Measurements from ENCODE around the gene WDR46. TPM values are rescaled to one million over a fixed set of nuclear protein-coding genes. Genes with fewer than 3 reads are reported as not detected.
A peak's percentile ranks its signal among the peaks of the same experiment; 100 is the strongest.

Gene WDR46
- total RNA-seq, 4 donors from 2014 or later: 25.0 to 87.2 (median 55.8) TPM

DNA sequence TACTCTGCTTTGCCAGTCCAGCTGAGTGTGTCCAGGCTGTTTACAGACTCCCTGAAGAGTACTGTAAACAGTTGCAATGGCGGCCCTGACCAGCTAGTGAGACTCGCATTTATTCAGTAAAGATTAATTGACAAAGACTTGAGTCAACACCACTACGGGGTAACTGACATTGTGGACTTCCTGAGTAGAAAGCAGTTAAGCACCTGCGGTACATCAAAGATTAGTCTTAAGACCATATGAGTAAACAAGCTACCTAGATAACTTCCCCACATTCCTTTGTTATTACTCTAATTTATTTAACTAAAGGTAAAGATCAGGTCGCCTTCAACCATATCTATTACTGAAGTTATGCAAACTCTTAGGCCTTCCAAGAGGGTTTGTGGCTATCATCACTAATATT, 30.0 kb downstream of the WDR46 start:
- H3K4me3 ChIP-seq: no peak overlapping the region
- H3K36me3 ChIP-seq: peaks cover 0 to 10% (median 0%) of the 10 kb centered on the region in 4 donors
- in situ Hi-C loops (cut with MboI; ENCODE audit: low pct_ligation_motif_present in 1 of 4, low pct_unique_long_range_greater_than_20kb in 1 of 4, low sequenced_read_pairs in 3 of 4): no loop called here

DNA sequence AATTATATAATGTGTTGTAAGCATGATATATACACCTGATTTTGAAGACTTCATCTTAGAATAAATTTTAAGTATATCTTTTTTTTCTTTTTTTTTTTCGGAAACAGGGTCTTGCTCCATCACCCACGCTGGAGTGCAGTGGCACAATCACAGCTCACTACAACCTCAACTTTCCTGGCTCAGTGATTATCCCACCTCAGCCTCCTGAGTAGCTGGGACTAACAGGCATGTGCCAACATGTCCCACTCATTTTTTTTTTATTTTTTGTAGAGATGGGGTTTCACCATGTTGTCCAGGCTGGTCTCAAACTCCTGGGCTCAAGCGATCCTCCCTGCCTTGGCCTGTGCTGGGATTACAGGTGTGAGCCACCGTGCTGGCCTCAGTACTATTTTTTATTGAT, 34.4 kb downstream of the WDR46 start:
- intact Hi-C loops (cut with DNase I; ENCODE audit: low total_unique reads): no loop called here
- TF ChIP-seq EP300 (IDR thresholded peaks at IDR 0.05; ENCODE audit: low read depth): no peak
- TF ChIP-seq POLR2A (IDR thresholded peaks at IDR 0.05): no peak
- no peak overlapping the region for H3K27ac ChIP-seq
- peaks cover 8 to 12% (median 11%) of the 10 kb centered on the region in 4 donors for H3K4me1 ChIP-seq
- no peak for DNase-seq
- 94 to 96% methylated on average over 4 of the region's 4 CpGs for WGBS, 2 donors (ENCODE audit: low coverage in 1 of 2)
- in situ Hi-C loops (cut with MboI; ENCODE audit: low pct_ligation_motif_present in 1 of 4, low pct_unique_long_range_greater_than_20kb in 1 of 4, low sequenced_read_pairs in 3 of 4): no loop called here
- no peaks in the 10 kb centered on the region for H3K9me3 ChIP-seq
- no peaks in the 10 kb centered on the region for H3K36me3 ChIP-seq
- no peaks in the 10 kb centered on the region for H3K27me3 ChIP-seq
- no peak overlapping the region for H3K4me3 ChIP-seq

More for the DNA sequence above, 30.0 kb downstream of the WDR46 start:
- WGBS, 2 donors (ENCODE audit: low coverage in 1 of 2): 67 to 90% methylated on average over 1 to 5 of the region's 5 CpGs
- TF ChIP-seq POLR2A (IDR thresholded peaks at IDR 0.05): no peak
- no peak for TF ChIP-seq EP300 (IDR thresholded peaks at IDR 0.05; ENCODE audit: low read depth)
- TF ChIP-seq, protein P1, sequence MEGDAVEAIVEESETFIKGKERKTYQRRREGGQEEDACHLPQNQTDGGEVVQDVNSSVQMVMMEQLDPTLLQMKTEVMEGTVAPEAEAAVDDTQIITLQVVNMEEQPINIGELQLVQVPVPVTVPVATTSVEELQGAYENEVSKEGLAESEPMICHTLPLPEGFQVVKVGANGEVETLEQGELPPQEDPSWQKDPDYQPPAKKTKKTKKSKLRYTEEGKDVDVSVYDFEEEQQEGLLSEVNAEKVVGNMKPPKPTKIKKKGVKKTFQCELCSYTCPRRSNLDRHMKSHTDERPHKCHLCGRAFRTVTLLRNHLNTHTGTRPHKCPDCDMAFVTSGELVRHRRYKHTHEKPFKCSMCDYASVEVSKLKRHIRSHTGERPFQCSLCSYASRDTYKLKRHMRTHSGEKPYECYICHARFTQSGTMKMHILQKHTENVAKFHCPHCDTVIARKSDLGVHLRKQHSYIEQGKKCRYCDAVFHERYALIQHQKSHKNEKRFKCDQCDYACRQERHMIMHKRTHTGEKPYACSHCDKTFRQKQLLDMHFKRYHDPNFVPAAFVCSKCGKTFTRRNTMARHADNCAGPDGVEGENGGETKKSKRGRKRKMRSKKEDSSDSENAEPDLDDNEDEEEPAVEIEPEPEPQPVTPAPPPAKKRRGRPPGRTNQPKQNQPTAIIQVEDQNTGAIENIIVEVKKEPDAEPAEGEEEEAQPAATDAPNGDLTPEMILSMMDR (IDR thresholded peaks at IDR 0.05): no peak
- no peak for TF ChIP-seq POLR2AphosphoS5 (IDR thresholded peaks at IDR 0.05)
- H3K27ac ChIP-seq: no peak overlapping the region
- no peaks in the 10 kb centered on the region for H3K4me1 ChIP-seq
- no peaks in the 10 kb centered on the region for H3K9me3 ChIP-seq
- no peak for DNase-seq
- H3K27me3 ChIP-seq: no peaks in the 10 kb centered on the region
- intact Hi-C loops (cut with DNase I; ENCODE audit: low total_unique reads): no loop called here

DNA sequence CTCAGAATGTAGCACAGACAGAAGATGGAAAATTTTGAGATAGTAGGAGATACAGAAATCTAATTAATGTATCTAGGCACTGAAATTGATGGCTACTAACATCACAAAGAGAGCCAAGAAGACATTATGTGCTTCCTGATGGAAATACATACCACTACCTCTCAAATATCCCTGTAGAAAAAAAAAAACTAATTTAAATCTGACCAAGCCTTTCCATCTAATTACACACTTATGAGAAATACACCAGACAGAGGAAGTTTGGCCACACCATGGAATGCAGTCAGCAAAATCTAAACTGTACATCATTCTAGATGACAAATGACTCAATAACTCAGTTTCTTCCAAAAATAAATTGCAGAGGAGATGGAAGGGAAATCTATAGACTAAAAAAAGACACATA, 36.3 kb downstream of the WDR46 start:
- no peak overlapping the region for H3K4me3 ChIP-seq
- DNase-seq: no peak
- H3K36me3 ChIP-seq: no peaks in the 10 kb centered on the region
- in situ Hi-C loops (cut with MboI; ENCODE audit: low pct_ligation_motif_present in 1 of 4, low pct_unique_long_range_greater_than_20kb in 1 of 4, low sequenced_read_pairs in 3 of 4) (no loop called here), intact Hi-C loops (cut with DNase I; ENCODE audit: low total_unique reads) (no loop called here)
- H3K27ac ChIP-seq: no peak overlapping the region
- TF ChIP-seq, protein P1 (IDR thresholded peaks at IDR 0.05): no peak
- TF ChIP-seq POLR2A (IDR thresholded peaks at IDR 0.05) (no peak), POLR2AphosphoS5 (IDR thresholded peaks at IDR 0.05) (no peak), EP300 (IDR thresholded peaks at IDR 0.05; ENCODE audit: low read depth) (no peak)
- no peaks in the 10 kb centered on the region for H3K27me3 ChIP-seq
- no peaks in the 10 kb centered on the region for H3K9me3 ChIP-seq
- peaks cover 12 to 25% (median 24%) of the 10 kb centered on the region in 4 donors for H3K4me1 ChIP-seq

DNA sequence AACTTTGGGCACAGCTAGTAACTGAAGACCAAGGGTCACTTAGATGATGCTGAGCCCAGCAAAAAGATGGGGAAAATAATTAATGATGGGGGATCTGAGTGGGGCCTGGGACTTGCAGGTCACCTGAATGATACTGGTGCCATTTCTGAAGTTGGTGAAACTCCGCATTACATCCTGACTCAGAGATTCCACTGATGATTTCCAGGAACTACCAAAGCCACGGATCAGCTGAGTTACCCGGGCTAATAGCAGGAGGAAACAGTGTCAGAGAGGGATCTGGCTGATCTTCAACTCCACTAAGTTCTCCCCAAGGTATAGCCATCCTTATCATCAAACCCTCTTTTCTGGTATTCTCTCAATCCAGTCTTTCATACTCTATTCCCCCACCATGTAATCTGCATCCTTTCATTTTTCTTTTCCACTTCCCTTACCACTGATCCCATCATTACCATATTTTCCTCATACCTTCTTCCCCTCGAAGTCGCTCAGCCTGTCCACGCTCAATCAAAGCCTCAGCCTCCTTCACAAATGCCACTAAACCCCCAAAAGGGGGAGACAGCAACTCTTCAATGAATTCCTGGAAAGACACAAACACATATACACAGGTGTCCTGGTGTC, 37.5 kb downstream of the WDR46 start:
- in situ Hi-C loops (cut with MboI; ENCODE audit: low pct_ligation_motif_present in 1 of 4, low pct_unique_long_range_greater_than_20kb in 1 of 4, low sequenced_read_pairs in 3 of 4): no loop called here
- Histone ChIP-seq H3K4me1 (peaks cover 12 to 27% (median 24%) of the 10 kb centered on the region in 4 donors), H3K27me3 (no peaks in the 10 kb centered on the region), H3K9me3 (no peaks in the 10 kb centered on the region), H3K36me3 (no peaks in the 10 kb centered on the region), H3K4me3 (no peak overlapping the region), H3K27ac (no peak overlapping the region)
- WGBS, 2 donors (ENCODE audit: low coverage in 1 of 2): 81 to 90% methylated on average over 6 of the region's 6 CpGs
- TF ChIP-seq, protein P1 (IDR thresholded peaks at IDR 0.05): no peak
- TF ChIP-seq POLR2AphosphoS5 (IDR thresholded peaks at IDR 0.05): no peak
- no peak for TF ChIP-seq EP300 (IDR thresholded peaks at IDR 0.05; ENCODE audit: low read depth)
- TF ChIP-seq POLR2A (IDR thresholded peaks at IDR 0.05): no peak
- intact Hi-C loops (cut with DNase I; ENCODE audit: low total_unique reads): no loop called here
- no peak for DNase-seq

DNA sequence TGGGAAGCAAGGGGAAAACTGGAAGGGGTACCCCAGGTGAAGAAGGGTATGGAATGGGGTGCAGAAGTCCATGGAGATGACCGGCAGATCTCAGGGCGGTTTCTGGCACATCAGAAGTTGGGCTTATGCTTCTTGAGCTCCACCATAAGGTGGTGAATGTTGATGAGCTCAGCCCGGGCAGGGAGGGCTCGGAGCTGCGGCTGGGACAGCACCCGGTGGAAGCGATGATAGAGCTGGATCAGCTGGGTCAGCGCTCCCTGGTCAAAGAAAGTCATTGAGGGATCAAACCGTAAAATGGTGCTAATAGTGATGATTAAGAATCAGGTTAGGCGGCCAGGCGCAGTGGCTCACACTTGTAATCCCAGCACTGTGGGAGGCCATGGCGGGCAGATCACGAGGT, 38.3 kb downstream of the WDR46 start:
- Histone ChIP-seq H3K4me1 (peaks cover 12 to 27% (median 24%) of the 10 kb centered on the region in 4 donors), H3K36me3 (no peaks in the 10 kb centered on the region), H3K27me3 (no peaks in the 10 kb centered on the region), H3K4me3 (no peak overlapping the region), H3K9me3 (no peaks in the 10 kb centered on the region), H3K27ac (peak overlapping the region in 2 of 4 donors; percentile 92 to 93)
- intact Hi-C loops (cut with DNase I; ENCODE audit: low total_unique reads): no loop called here
- no peak for DNase-seq
- no peak for TF ChIP-seq POLR2A (IDR thresholded peaks at IDR 0.05)
- TF ChIP-seq, protein P1 (IDR thresholded peaks at IDR 0.05): no peak
- no peak for TF ChIP-seq EP300 (IDR thresholded peaks at IDR 0.05; ENCODE audit: low read depth)
- TF ChIP-seq POLR2AphosphoS5 (IDR thresholded peaks at IDR 0.05): no peak
- 86 to 89% methylated on average over 7 to 13 of the region's 13 CpGs for WGBS, 2 donors (ENCODE audit: low coverage in 1 of 2)
- in situ Hi-C loops (cut with MboI; ENCODE audit: low pct_ligation_motif_present in 1 of 4, low pct_unique_long_range_greater_than_20kb in 1 of 4, low sequenced_read_pairs in 3 of 4): no loop called here
